ENCODE data around the gene IDS.

DNA sequence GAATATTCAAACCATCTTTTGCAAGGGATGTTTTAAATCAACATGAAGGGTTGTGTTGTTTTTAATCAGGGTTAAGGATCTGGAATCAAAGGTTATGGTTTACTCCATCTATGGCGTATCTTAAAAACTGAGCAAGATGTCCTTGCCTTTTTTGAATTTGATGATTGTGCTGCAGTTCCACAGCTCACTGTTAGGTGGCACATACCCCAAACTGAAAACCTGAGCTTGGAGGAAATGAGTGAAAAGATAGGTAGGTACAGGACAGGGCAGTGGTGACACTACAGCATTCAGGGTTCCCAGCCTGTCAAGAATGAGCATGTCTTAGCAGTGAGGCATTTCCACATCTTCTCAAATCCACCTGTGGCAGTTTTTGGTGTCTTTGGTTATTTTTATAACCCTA, 22.6 kb upstream of the IDS start:
- TF ChIP-seq, protein P1, sequence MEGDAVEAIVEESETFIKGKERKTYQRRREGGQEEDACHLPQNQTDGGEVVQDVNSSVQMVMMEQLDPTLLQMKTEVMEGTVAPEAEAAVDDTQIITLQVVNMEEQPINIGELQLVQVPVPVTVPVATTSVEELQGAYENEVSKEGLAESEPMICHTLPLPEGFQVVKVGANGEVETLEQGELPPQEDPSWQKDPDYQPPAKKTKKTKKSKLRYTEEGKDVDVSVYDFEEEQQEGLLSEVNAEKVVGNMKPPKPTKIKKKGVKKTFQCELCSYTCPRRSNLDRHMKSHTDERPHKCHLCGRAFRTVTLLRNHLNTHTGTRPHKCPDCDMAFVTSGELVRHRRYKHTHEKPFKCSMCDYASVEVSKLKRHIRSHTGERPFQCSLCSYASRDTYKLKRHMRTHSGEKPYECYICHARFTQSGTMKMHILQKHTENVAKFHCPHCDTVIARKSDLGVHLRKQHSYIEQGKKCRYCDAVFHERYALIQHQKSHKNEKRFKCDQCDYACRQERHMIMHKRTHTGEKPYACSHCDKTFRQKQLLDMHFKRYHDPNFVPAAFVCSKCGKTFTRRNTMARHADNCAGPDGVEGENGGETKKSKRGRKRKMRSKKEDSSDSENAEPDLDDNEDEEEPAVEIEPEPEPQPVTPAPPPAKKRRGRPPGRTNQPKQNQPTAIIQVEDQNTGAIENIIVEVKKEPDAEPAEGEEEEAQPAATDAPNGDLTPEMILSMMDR (IDR thresholded peaks at IDR 0.05; ENCODE audit: low read length), result peak; percentile 45
- TF ChIP-seq EZH2 (optimal IDR thresholded peaks at IDR 0.05; ENCODE audit: low read depth, low read length), result no peak
